ENCODE data around the gene HOXC11.

HOXC11 gene

GRCh38 chr12:53990311-53991076, 17.6 kb downstream of the HOXC11 start:
- no peak for TF ChIP-seq CTCF (conservative IDR thresholded peaks at IDR 0.05; ENCODE audit: low read depth, low read length)
- no peak for DNase-seq (ENCODE audit: low read depth)
- no peak overlapping the region for H3K4me3 ChIP-seq (ENCODE audit: low read length)

- DNase-seq (ENCODE audit: low read depth) = no peak
- no peak overlapping the region for H3K4me3 ChIP-seq (ENCODE audit: low read length)
- TF ChIP-seq CTCF (conservative IDR thresholded peaks at IDR 0.05; ENCODE audit: low read depth, low read length) = no peak
These were observed 18.1 kb downstream of the HOXC11 start for GRCh38 chr12:53991077-53991460.

- no peak overlapping the region for H3K4me3 ChIP-seq (ENCODE audit: low read length)
- no peak for DNase-seq (ENCODE audit: low read depth)
- TF ChIP-seq CTCF (conservative IDR thresholded peaks at IDR 0.05; ENCODE audit: low read depth, low read length) = no peak
These were observed 19.5 kb downstream of the HOXC11 start for GRCh38 chr12:53992377-53992889.

GRCh38 chr12:53993162-53994008, 20.5 kb downstream of the HOXC11 start:
- no peak overlapping the region for H3K4me3 ChIP-seq (ENCODE audit: low read length)
- no peak for DNase-seq (ENCODE audit: low read depth)
- no peak for TF ChIP-seq CTCF (conservative IDR thresholded peaks at IDR 0.05; ENCODE audit: low read depth, low read length)

- no peak overlapping the region for H3K4me3 ChIP-seq (ENCODE audit: low read length)
- no peak for TF ChIP-seq CTCF (conservative IDR thresholded peaks at IDR 0.05; ENCODE audit: low read depth, low read length)
- no peak for DNase-seq (ENCODE audit: low read depth)
These were observed 21.0 kb downstream of the HOXC11 start for GRCh38 chr12:53994009-53994263.

GRCh38 chr12:53994264-53995001, 21.5 kb downstream of the HOXC11 start:
- DNase-seq (ENCODE audit: low read depth) = no peak
- no peak for TF ChIP-seq CTCF (conservative IDR thresholded peaks at IDR 0.05; ENCODE audit: low read depth, low read length)
- no peak overlapping the region for H3K4me3 ChIP-seq (ENCODE audit: low read length)

Measured in retinal pigment epithelial cell (primary cell).